Activated naive CD4-positive, alpha-beta T cell treated with anti-CD3 and anti-CD28 coated beads, Interleukin-2, amount 50 U/mL, for 72 hours (primary cell): ENCODE measurements around the gene ITPK1. TPM values are rescaled to one million over a fixed set of nuclear protein-coding genes. Genes with fewer than 3 reads are reported as not detected.

Source experiments
- ATAC-seq, 2 donors: fragments of 150-1000 bp; cut with Tn5 transposase; 2 replicates each; pipeline ENCODE4 v1.10.0; 2021; ENCODE audit warnings: mild to moderate bottlenecking in 2 of 2, moderate library complexity in 2 of 2
- DNase-seq, 2 donors: peaks; one replicate each; pipeline ENCODE4 v3.0.0; 2021 to 2022; ENCODE audit warnings: low spot score in 2 of 2
- H3K27ac Mint-ChIP-seq, 2 donors: one replicate each; pipeline ENCODE4 v1.8.0; 2022; ENCODE audit warnings: mild to moderate bottlenecking in 2 of 2, mixed read lengths in 2 of 2
- H3K36me3 Mint-ChIP-seq, 2 donors: one replicate each; pipeline ENCODE4 v1.8.0; 2022; ENCODE audit warnings: mixed read lengths in 2 of 2
- H3K9me3 Mint-ChIP-seq, 2 donors: one replicate each; pipeline ENCODE4 v1.8.0; 2022; ENCODE audit warnings: mixed read lengths in 2 of 2
- total RNA-seq, 2 donors: library from RNA; stranded (reverse); gene quantifications; one replicate each; pipeline ENCODE4 v1.2.3, GENCODE V29; 2022

Gene ITPK1
- total RNA-seq, 2 donors from 2014 or later, result 15.2 to 33.2 TPM

- Mint-ChIP-seq H3K36me3 (no peaks in the 10 kb centered on the region), H3K27ac (peak overlapping the region; percentile 75 to 76), H3K9me3 (no peaks in the 10 kb centered on the region)
- DNase-seq, result no peak
- no peak for ATAC-seq
Measured at GRCh38 chr14:92902726-92903125, 213.0 kb downstream of the ITPK1 start.

- H3K36me3 Mint-ChIP-seq, result no peaks in the 10 kb centered on the region
- H3K27ac Mint-ChIP-seq, result peak overlapping the region in 1 of 2 donors; percentile 76
- no peak for ATAC-seq
- no peak for DNase-seq
- H3K9me3 Mint-ChIP-seq, result no peaks in the 10 kb centered on the region
Measured at GRCh38 chr14:92902191-92902590, 213.5 kb downstream of the ITPK1 start.

GRCh38 chr14:92900660-92901059 is 215.1 kb downstream of the ITPK1 start:
- Mint-ChIP-seq H3K9me3 (no peaks in the 10 kb centered on the region), H3K27ac (peak overlapping the region in 1 of 2 donors; percentile 49), H3K36me3 (no peaks in the 10 kb centered on the region)
- no peak for DNase-seq
- ATAC-seq, result no peak

GRCh38 chr14:92898566-92899131 is 217.1 kb downstream of the ITPK1 start:
- Mint-ChIP-seq H3K27ac (peak overlapping the region in 1 of 2 donors; percentile 75), H3K9me3 (peaks cover 6 to 8% of the 10 kb centered on the region in 2 donors), H3K36me3 (peaks cover 5% of the 10 kb centered on the region in 2 donors)
- ATAC-seq (peak in 1 of 2 donors; percentile 14), DNase-seq (no peak)

- peak in 1 of 2 donors; percentile 32 for DNase-seq
- peaks cover 10 to 12% of the 10 kb centered on the region in 2 donors for H3K9me3 Mint-ChIP-seq
- H3K27ac Mint-ChIP-seq, result peak overlapping the region in 1 of 2 donors; percentile 75
- ATAC-seq, result peak; percentile 95 to 97
- H3K36me3 Mint-ChIP-seq, result peaks cover 10 to 11% of the 10 kb centered on the region in 2 donors
Measured at GRCh38 chr14:92897922-92898565, 217.7 kb downstream of the ITPK1 start.

- no peak overlapping the region for H3K27ac Mint-ChIP-seq
- H3K9me3 Mint-ChIP-seq, result peaks cover 10 to 15% of the 10 kb centered on the region in 2 donors
- DNase-seq, result no peak
- peaks cover 12 to 13% of the 10 kb centered on the region in 2 donors for H3K36me3 Mint-ChIP-seq
- ATAC-seq, result no peak
Measured at GRCh38 chr14:92895352-92895878, 220.3 kb downstream of the ITPK1 start.

- Mint-ChIP-seq H3K27ac (peak overlapping the region in 1 of 2 donors; percentile 15), H3K36me3 (peaks cover 12 to 13% of the 10 kb centered on the region in 2 donors), H3K9me3 (peaks cover 10 to 23% of the 10 kb centered on the region in 2 donors)
- DNase-seq (no peak), ATAC-seq (peak; percentile 49 to 88)
Measured at GRCh38 chr14:92892589-92892988, 223.1 kb downstream of the ITPK1 start.

GRCh38 chr14:92890830-92891588 is 224.7 kb downstream of the ITPK1 start:
- DNase-seq (no peak), ATAC-seq (no peak)
- peaks cover 12 to 13% of the 10 kb centered on the region in 2 donors for H3K36me3 Mint-ChIP-seq
- peaks cover 10 to 23% of the 10 kb centered on the region in 2 donors for H3K9me3 Mint-ChIP-seq
- no peak overlapping the region for H3K27ac Mint-ChIP-seq

- Mint-ChIP-seq H3K36me3 (peaks cover 10 to 11% of the 10 kb centered on the region in 2 donors), H3K27ac (no peak overlapping the region), H3K9me3 (peaks cover 5 to 19% of the 10 kb centered on the region in 2 donors)
- DNase-seq (no peak), ATAC-seq (no peak)
Measured at GRCh38 chr14:92888896-92889295, 226.8 kb downstream of the ITPK1 start.

GRCh38 chr14:92887157-92887556 is 228.6 kb downstream of the ITPK1 start:
- no peaks in the 10 kb centered on the region for H3K36me3 Mint-ChIP-seq
- no peak for DNase-seq
- H3K27ac Mint-ChIP-seq, result no peak overlapping the region
- no peak for ATAC-seq
- peaks cover 0 to 8% of the 10 kb centered on the region in 2 donors for H3K9me3 Mint-ChIP-seq

Other genes with a start within 250 kb of the ITPK1 start
- gene CHGA, start 192.8 kb downstream of the ITPK1 start, total RNA-seq, result not detected
- gene MOAP1, start 69.0 kb upstream of the ITPK1 start, total RNA-seq, result 10 to 100 TPM; 14.9 to 19.8 TPM
- 10 to 100 TPM; 10.1 to 10.5 TPM for gene LYSET, start 69.4 kb upstream of the ITPK1 start, total RNA-seq
- 10 to 100 TPM in 1 of 2 donors, 1 to 10 TPM in 1; 4.1 to 13.8 TPM for gene GON7, start 91.1 kb upstream of the ITPK1 start, total RNA-seq
- 10 to 100 TPM; 35.4 to 75.8 TPM for gene UBR7, start 91.3 kb upstream of the ITPK1 start, total RNA-seq
- gene BTBD7, start 217.1 kb upstream of the ITPK1 start, total RNA-seq, result 10 to 100 TPM in 1 of 2 donors, 1 to 10 TPM in 1; 9.7 to 16.5 TPM
- not detected for gene COX8C, start 231.3 kb upstream of the ITPK1 start, total RNA-seq